ENCODE results near the gene AGXT. TPM values are rescaled to one million over a fixed set of nuclear protein-coding genes. Genes with fewer than 3 reads are reported as not detected.

The AGXT gene
- total and polyA plus RNA-seq, 12 donors: 0.09 TPM; not detected in 11

DNA sequence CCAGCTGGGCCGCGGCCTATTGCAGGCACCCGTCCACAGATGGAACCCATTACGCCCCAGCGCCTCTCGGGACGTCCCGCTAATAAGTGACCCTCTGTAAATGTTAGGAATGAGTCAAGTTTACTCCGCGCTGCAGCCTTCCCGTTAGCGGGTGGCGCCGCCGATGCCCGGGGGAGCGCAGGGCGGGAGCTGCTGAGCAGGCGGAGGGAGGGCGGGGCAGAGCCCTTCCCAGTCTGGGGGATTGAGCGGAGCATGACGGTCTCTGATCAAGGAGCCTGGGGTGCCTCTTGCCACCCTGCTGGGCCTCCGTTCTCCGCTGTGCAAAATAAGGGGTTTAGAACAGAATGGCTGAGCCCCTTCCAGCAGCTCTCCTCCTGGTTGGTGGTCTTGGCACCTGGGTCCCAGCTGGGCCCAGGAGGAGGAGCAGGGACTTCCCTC lies 48.0 kb downstream of the AGXT start:
- DNase-seq (peak; percentile 54 to 76), ATAC-seq (peak; percentile 29 to 73 (median 47))
- peaks cover 20 to 51% (median 34%) of the 10 kb centered on the region in 9 donors for H3K4me1 ChIP-seq
- H3K36me3 ChIP-seq: no peaks in the 10 kb centered on the region
- no peaks in the 10 kb centered on the region for H3K9me3 ChIP-seq
- peaks cover 0 to 40% (median 23%) of the 10 kb centered on the region in 7 donors for H3K27me3 ChIP-seq
- intact Hi-C loops (cut with DNase I): loop anchor here in 2 of 10 donors (5.0 to 10.0 kb wide), 2 partner anchors 78 to 81 kb away; partner anchors contain the start of gene SNED1 (in 2 of the 2)
- 9 to 11% methylated on average over 24 of the region's 24 CpGs for WGBS, 2 donors
- H3K27ac ChIP-seq: peak overlapping the region in 1 of 10 donors; percentile 15
- TF ChIP-seq CTCF (IDR thresholded peaks at IDR 0.05): no peak
- H3K4me3 ChIP-seq: peak overlapping the region in 2 of 10 donors; percentile 19 to 28

DNA sequence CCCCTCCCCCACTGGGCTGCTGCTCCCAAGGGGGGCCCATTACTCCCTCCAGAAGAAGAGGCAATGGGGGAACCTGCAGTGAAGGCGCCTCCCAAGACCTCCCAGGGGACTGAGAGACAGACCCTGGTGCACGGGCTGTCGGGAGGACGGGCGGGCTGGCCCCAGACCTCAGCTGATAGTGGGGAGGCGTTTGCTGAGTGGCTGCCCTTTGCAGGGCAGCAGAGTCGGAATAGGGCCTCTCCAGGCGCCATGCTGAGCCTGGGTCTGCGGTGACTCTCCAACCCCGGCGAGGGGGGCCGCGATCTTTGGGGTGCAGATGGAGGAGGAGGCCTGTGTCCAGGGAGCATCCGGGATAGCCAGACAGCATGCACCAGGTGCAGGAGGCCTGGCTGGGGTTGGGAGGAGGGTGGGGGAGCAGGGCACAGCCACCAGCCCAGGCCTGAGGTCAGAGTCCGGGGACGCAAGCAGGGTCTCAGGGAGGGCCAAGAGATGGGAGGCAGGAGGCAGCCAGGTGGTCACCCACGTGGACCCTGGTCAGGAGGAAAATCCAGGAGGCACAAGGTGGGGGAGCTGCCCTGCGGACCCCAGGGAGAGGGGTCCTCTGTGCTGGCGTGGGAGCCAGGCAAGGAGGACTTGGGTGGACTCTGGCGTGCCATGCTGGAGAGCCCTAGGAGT lies 48.5 kb downstream of the AGXT start:
- DNase-seq: peak in 1 of 2 donors; percentile 16
- no peak for ATAC-seq
- intact Hi-C loops (cut with DNase I): loop anchor here in 2 of 10 donors (5.0 to 10.0 kb wide), 2 partner anchors 78 to 80 kb away; partner anchors contain the start of gene SNED1 (in 2 of the 2)
- H3K9me3 ChIP-seq: no peaks in the 10 kb centered on the region
- peak overlapping the region in 1 of 10 donors; percentile 15 for H3K27ac ChIP-seq
- no peak for TF ChIP-seq CTCF (IDR thresholded peaks at IDR 0.05)
- peaks cover 20 to 51% (median 34%) of the 10 kb centered on the region in 9 donors for H3K4me1 ChIP-seq
- no peaks in the 10 kb centered on the region for H3K36me3 ChIP-seq
- 78 to 84% methylated on average over 20 of the region's 20 CpGs for WGBS, 2 donors
- H3K27me3 ChIP-seq: peaks cover 0 to 40% (median 23%) of the 10 kb centered on the region in 7 donors
- H3K4me3 ChIP-seq: no peak overlapping the region

- no peak overlapping the region for H3K27ac ChIP-seq
- no peak for TF ChIP-seq CTCF (IDR thresholded peaks at IDR 0.05)
- 80 to 87% methylated on average over 10 of the region's 10 CpGs for WGBS, 2 donors
- peaks cover 0 to 36% (median 23%) of the 10 kb centered on the region in 7 donors for H3K27me3 ChIP-seq
- H3K4me3 ChIP-seq: no peak overlapping the region
- peaks cover 20 to 50% (median 34%) of the 10 kb centered on the region in 9 donors for H3K4me1 ChIP-seq
- ATAC-seq (no peak), DNase-seq (peak in 1 of 2 donors; percentile 2)
- no peaks in the 10 kb centered on the region for H3K9me3 ChIP-seq
- no peaks in the 10 kb centered on the region for H3K36me3 ChIP-seq
- intact Hi-C loops (cut with DNase I): loop anchor here in 2 of 10 donors (5.0 to 10.0 kb wide), 2 partner anchors 77 to 80 kb away; partner anchors contain the start of gene SNED1 (in 2 of the 2)
Measured at GRCh38 chr2:240917684-240918257, 49.1 kb downstream of the AGXT start.

DNA sequence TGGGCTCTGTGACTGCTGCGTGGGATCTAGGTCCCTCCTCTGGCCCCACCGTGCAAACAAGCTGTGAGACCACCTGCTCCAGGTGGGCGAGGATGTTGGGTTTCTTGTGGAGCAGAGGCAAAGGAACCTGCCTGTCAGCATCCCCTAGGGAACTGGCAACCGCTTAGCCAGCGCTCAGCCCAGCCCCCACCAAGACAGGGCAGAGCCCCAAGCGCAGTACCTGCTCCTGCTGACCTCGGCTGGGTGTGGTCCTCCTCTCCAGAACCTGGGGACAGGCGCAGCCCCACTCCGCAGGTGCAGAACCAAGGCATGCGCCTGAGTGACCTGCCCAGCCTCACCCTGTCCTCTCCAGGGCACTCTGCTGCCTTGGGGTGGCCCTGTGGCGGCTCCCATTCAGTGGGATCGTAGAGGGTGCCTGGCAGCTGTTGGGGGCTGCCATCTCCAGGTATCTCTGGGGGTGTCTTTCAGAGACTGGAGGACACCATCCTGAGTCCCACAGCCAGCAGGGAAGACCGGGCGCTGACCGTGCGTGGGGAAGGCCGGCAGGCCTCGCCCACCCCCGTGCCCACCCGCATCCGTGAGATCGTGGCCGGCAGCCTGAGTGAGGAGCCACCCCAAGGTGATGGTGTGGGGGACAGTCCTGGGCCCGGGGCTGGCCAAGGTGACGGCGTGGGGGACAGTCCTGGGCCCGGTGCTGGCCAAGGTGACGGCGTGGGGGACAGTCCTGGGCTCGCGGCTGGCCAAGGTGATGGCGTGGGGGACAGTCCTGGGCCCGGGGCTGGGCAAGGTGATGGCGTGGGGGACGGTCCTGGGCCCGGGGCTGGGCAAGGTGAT lies 49.9 kb downstream of the AGXT start:
- peaks cover 14 to 43% (median 28%) of the 10 kb centered on the region in 9 donors for H3K4me1 ChIP-seq
- ATAC-seq: no peak
- no peaks in the 10 kb centered on the region for H3K9me3 ChIP-seq
- H3K36me3 ChIP-seq: no peaks in the 10 kb centered on the region
- intact Hi-C loops (cut with DNase I): loop anchor here in 2 of 10 donors (5.0 to 10.0 kb wide), 2 partner anchors 76 to 79 kb away; partner anchors contain the start of gene SNED1 (in 2 of the 2)
- 93% methylated on average over 34 to 36 of the region's 36 CpGs for WGBS, 2 donors
- H3K4me3 ChIP-seq: no peak overlapping the region
- DNase-seq: peak; percentile 2 to 14
- no peak overlapping the region for H3K27ac ChIP-seq
- no peak for TF ChIP-seq CTCF (IDR thresholded peaks at IDR 0.05)
- peaks cover 0 to 33% (median 23%) of the 10 kb centered on the region in 7 donors for H3K27me3 ChIP-seq
